GM19468 (cell line): ENCODE results near the gene SREK1.
"Not testable (repeated sequence)": the region's sequence is repeated elsewhere in the genome, so short reads cannot be mapped to it uniquely, and the experiment has no call there.

Experiments
- ATAC-seq: cut with Tn5 transposase; IDR thresholded peaks from one replicate; pipeline ENCODE4 v1.9.1; 2021; ENCODE audit warnings: mild to moderate bottlenecking, moderate library complexity, moderate number of reproducible peaks; ENCODE audit not compliant: unreplicated experiment; ENCODE audit errors: extremely low read depth

SREK1 gene

GRCh38 chr5:66144074-66144833 is at the start of gene SREK1:
SREK1 (plus strand) TSS chr5:66144300; CDS start chr5:66144377, 77 bp downstream.
- peak; percentile 81 for ATAC-seq

GRCh38 chr5:66100851-66101250 is 43.2 kb upstream of the SREK1 start:
- ATAC-seq, result no peak

GRCh38 chr5:66113160-66113559 is 30.9 kb upstream of the SREK1 start:
- no peak for ATAC-seq

- no peak for ATAC-seq
Observed at GRCh38 chr5:66118304-66118703, 25.8 kb upstream of the SREK1 start.

- ATAC-seq, result no peak
Observed at GRCh38 chr5:66122379-66123034, 21.6 kb upstream of the SREK1 start.

- ATAC-seq, result no peak
Observed at GRCh38 chr5:66129144-66129543, 15.0 kb upstream of the SREK1 start.

GRCh38 chr5:66130493-66130892 is 13.6 kb upstream of the SREK1 start:
- no peak for ATAC-seq

- ATAC-seq, result no peak
Observed at GRCh38 chr5:66134407-66134861, 9.7 kb upstream of the SREK1 start.

- no peak for ATAC-seq
Observed at GRCh38 chr5:66136053-66136452, 8.0 kb upstream of the SREK1 start.

- not testable (repeated sequence) for ATAC-seq
Observed at GRCh38 chr5:66136944-66137343, 7.2 kb upstream of the SREK1 start.

GRCh38 chr5:66138637-66139317 is 5.3 kb upstream of the SREK1 start:
- ATAC-seq, result no peak

GRCh38 chr5:66139318-66139712 is 4.8 kb upstream of the SREK1 start:
- no peak for ATAC-seq

- no peak for ATAC-seq
Observed at GRCh38 chr5:66142417-66142816, 1.7 kb upstream of the SREK1 start.

- ATAC-seq, result no peak
Observed at GRCh38 chr5:66143473-66144073, 527 bp upstream of the SREK1 start.

GRCh38 chr5:66144834-66145390 is 812 bp downstream of the SREK1 start:
- ATAC-seq, result peak; percentile 2

- no peak for ATAC-seq
Observed at GRCh38 chr5:66145737-66146136, 1.6 kb downstream of the SREK1 start.

- no peak for ATAC-seq
Observed at GRCh38 chr5:66149950-66150349, 5.8 kb downstream of the SREK1 start.

GRCh38 chr5:66151030-66151429 is 6.9 kb downstream of the SREK1 start:
- no peak for ATAC-seq

GRCh38 chr5:66151491-66151890 is 7.4 kb downstream of the SREK1 start:
- no peak for ATAC-seq

- no peak for ATAC-seq
Observed at GRCh38 chr5:66157046-66157445, 12.9 kb downstream of the SREK1 start.
